Cerebellar nuclear complex (tissue), 1 donor: ENCODE measurements around the gene LCMT2.
A peak's percentile ranks its signal among the peaks of the same experiment; 100 is the strongest.

Source experiments
- DNase-seq, 2 experiments: peaks; one replicate each; lab custom pipeline; 2025; lab: John Stamatoyannopoulos, UW

Gene LCMT2, protein sequence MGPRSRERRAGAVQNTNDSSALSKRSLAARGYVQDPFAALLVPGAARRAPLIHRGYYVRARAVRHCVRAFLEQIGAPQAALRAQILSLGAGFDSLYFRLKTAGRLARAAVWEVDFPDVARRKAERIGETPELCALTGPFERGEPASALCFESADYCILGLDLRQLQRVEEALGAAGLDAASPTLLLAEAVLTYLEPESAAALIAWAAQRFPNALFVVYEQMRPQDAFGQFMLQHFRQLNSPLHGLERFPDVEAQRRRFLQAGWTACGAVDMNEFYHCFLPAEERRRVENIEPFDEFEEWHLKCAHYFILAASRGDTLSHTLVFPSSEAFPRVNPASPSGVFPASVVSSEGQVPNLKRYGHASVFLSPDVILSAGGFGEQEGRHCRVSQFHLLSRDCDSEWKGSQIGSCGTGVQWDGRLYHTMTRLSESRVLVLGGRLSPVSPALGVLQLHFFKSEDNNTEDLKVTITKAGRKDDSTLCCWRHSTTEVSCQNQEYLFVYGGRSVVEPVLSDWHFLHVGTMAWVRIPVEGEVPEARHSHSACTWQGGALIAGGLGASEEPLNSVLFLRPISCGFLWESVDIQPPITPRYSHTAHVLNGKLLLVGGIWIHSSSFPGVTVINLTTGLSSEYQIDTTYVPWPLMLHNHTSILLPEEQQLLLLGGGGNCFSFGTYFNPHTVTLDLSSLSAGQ

DNA sequence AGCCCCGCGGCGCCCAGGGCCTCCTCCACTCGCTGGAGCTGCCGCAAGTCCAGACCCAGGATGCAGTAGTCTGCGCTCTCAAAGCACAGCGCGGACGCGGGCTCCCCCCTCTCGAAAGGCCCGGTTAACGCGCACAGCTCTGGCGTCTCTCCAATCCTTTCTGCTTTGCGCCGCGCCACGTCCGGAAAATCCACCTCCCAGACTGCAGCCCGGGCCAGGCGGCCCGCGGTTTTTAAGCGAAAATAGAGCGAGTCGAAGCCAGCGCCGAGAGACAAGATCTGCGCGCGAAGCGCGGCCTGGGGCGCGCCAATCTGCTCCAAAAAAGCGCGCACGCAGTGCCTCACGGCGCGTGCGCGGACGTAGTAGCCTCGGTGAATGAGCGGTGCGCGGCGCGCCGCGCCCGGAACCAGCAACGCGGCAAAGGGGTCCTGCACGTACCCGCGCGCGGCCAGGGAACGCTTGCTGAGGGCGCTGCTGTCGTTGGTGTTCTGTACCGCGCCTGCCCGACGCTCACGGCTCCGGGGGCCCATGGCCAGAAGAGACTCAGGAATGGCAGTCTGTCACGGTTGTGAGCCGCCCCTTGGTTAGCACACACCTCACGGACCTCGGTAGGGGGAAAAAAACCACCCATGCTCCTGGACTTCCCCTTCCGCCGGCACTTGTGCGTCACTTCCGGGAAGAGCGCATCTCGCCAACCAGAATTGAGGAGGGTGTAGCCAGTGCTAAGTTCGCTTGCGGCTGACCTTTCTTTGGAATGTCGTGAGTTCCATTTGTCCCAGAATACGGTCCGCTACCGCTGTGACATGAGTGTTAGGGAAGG, at the start of gene LCMT2:
LCMT2 (minus strand) TSS at position 614 of the 820 bp plus-strand sequence; CDS start at position 530, 84 bp downstream.
- peak; percentile 69 to 92 for DNase-seq

DNA sequence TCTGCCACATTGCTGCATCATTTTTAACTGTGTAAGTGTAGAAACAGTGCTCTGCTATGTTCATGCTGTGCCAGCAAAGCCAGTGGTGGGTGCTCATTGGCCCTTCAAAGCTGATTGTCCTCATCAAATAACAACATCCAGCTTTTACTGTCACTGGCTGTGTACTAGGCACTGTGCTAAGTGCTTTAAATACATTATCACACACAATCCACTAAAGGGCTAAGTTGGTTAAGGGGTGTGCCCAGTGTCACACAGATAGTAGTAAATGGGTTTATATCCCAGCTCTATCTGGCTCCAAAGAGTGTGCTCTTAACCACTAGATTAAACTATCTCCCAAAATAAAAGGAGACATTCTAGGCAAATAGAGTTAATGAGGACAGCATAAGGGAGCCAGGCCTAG, 48.2 kb upstream of the LCMT2 start:
- no peak for DNase-seq

DNA sequence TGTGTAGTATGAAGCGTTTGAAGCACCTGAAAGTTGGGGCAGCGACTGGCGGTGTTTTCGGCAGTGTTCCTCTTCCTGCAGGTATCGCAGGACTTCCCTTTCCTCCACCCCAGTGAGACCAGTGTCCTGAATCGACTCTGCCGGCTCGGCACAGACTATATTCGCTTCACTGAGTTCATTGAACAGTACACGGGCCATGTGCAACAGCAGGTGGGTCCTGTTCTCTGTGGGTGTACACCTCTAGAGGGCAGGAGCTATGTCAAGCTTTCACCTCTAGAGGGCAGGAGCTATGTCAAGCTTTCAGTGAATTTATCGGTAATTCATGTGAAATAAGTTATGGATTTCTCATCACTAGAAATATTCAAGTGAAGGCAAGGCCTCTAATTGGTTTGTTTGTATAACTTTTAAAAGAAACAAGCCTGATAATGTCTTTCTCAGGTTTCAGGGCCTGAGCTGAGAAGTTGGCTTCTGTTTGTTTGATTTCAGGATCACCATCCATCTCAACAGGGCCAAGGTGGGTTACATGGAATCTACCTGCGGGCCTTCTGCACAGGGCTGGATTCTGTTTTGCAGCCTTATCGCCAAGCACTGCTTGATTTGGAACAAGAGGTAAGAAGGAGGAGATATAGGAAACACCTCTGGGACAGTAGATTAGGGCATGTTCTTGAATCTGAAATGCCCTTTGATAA, 45.8 kb upstream of the LCMT2 start:
- no peak for DNase-seq

DNA sequence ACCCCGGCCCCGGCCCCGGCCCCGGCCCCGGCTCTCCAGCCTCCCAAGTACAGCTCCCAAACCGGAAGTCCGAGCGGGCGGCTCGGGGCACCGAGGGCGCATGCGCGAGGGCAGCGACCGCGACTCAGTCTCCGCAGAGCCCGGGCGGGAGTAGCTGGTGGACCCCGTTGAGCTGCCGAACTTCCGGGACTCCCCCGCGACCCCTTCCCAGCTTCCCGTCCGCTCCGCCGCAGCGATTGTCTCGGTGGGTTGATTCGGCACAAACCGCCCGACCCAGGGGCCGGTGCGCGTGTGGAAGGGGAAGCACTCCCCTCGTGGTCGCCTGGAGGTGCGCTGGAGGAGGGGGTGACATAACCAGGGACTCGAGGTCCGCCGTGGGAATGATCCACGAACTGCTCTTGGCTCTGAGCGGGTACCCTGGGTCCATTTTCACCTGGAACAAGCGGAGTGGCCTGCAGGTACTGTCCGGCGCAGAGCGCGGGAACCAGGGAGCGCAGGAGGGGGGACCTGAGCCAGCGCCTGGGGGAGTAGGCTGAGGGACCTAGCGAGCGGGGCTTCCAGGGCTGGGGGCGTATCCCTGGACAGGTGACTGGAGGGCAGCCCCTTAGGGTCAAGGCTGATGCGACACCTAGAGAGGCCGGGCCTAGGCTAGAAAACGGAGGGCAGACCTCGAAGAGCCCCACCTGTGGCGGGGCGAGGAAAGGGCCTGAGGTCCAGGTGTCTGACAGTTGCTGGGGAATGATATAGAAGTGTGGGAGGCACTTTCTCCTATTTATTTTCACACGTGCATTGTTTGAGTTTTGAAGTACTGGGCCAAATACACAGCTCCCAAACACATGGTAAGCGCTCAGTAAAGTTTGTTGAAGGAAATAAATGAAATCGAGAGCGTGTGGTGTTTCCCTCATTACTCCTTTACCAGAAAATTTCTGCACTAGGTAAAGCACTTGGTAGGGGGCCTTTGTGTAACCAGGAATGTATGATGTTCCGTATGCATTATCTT, 40.9 kb upstream of the LCMT2 start, which contains the start of the genes TUBGCP4 and ZSCAN29:
TUBGCP4 (plus strand) TSS at position 127 of the 1,000 bp plus-strand sequence; CDS start at position 381, 254 bp downstream.
ZSCAN29 (minus strand) TSS at position 69 of the 1,000 bp plus-strand sequence. CDS start 1,130 bp downstream, outside the sequence.
- DNase-seq, result peak in 1 of 2 experiments; percentile 10

DNA sequence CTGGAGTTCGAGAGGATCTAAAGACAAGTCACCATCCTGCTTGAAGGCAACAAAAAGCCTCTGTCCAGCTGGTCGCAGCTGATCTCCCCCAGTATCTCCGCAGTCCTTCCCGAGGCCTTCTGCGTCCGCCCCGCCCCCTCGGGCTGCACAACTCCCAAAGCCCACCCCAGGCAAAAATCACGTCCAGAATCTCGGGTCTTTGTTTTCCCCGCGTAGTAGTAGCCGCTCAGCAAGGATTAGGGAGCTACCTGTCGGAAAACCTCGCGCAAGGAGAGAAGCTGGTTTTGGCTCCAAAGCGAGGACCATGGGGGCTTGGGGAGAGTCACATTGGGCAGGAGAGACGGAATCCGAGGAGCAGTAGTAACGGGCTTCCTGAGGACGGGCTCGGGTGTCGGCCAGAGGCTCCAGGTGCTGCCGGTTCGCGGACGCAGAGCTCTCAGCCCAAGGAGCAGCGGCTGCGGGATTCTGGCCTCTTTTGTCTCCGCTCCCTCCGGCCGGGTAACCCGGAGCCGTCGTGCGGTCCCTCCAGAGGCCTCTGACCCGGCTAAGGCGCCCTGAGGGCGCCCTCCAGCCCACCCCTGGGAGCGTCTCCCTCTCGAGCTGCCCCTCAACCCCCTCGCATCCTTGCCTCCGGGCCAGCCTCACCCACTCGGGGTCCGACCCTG, 40.1 kb upstream of the LCMT2 start:
- no peak for DNase-seq

DNA sequence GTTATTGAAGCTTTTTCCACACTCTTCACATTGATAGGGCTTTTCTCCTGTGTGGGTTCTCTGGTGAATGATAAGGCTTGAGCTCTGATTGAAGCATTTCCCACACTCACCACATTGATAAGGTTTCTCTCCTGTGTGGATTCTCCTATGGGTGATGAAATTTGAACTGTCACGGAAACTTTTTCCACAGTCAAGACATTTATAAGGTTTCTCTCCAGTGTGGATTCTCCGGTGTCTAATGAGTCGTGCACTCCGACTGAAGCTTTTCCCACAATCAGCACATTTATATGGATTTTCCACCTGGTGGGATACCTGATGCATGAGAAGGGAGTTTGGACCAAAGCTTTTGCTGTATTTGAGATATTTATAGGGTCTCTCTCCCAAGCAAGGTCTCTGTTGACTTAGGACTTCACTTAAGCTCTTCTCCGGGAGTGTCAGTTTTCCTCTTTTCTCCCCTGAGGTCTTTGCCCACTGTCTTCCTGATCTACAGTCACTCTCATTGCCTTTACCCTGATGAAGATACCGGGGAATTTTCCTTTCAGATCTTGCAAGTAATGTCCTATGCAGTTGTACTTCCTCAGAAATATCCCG, 31.0 kb upstream of the LCMT2 start:
- DNase-seq, result no peak

DNA sequence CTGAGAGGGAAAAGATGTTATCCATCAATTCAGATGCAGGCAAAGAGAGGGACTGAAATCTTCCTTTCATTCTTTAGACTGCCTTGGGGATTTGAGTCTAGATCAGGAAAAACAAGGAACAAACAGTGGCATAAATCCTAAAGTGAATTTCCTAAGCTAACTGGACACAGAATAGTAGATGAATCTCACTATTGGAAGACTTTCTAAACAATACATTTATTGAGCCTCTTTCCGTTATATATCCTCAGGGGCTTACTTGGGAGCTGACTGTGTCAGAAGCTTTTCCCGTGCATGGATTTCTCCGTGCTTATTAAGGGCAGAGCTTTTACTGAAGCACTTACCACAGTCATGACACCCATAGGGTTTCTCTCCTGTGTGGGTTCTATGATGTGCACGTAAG, 30.4 kb upstream of the LCMT2 start:
- no peak for DNase-seq

DNA sequence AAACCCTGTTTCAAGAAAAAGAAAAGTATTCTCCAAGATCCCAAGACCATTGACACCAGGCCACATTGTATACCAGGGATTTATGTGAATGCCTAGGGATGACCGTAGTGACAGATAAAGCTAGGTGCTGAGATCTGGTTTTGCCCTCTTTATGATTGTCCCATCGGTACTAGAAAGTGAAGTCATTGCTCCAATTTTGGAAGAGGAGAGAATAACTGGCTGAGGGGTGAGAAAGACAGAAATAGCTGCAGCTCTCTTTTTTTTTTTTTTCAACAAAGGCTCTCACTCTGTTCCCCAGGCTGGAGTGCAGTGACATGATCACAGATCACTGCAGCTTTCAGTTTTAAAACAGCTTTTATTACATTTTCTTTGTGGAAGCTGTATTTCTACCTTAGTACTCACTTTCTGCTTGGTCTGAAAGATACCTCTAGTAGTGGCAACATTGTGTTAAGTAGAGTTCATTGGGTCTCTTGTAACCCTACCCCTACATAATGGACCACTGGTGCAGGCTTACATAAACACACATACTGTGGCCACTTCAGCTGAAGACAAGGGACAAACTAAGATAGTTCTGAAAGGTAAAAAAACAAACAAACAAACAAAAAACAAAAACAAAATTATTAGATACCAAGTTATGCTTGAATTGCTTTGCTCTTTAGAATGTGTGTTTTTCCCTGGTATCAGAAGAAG, 22.5 kb upstream of the LCMT2 start:
- no peak for DNase-seq

DNA sequence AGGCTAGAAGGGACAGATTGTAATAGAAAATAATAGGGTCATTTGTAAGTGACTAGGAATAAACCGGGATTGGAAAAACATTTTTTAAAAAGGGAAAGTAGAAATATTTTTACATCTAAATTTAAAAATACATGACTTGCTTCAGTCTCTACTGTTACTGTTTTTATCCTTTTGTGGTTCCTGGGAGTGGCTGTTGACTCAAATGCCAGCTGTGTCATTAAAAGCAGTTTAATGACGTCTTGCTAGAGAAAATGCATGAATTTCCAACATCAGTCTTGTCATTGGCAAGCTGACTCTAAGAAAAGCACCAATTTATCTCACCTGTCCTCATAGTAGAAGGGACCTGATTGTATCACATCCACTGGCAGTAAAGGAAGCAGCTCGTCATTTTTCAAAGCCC, 16.7 kb upstream of the LCMT2 start:
- DNase-seq, result no peak

DNA sequence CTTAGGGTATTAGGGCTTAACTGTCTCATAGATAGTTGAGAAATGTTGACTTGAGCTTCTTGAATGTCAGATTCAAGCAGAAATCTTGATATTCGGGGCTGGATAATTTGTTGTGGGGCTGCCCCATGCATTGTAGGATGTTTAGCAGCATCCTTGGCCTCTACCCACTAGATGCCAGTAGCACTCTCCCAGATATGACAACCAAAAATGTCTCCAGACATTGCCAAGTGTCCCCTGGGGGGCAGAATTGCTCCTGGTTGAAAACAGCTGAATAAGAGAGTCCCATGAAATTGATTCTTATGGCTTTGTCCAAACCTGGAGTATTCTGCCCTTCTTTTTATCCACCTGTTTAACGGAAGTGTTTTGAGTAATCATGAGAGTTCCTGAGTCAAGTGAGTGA, 15.9 kb upstream of the LCMT2 start:
- DNase-seq, result no peak

DNA sequence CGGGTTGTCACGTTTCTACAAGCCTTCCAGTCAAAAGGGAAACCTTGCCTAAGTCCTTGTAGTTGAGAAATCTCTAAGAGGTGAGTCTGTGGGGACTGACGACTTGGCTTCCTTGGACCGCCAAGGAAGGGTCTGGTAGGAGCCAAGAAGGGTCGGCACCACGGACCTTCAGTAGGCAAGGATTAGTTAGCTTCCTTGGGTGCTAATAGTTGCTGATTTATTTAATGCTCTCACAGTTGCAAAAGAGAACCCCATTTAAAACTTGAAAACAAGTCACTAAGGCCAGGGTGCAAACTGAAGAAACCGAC, 361 bp upstream of the LCMT2 start:
- no peak for DNase-seq

DNA sequence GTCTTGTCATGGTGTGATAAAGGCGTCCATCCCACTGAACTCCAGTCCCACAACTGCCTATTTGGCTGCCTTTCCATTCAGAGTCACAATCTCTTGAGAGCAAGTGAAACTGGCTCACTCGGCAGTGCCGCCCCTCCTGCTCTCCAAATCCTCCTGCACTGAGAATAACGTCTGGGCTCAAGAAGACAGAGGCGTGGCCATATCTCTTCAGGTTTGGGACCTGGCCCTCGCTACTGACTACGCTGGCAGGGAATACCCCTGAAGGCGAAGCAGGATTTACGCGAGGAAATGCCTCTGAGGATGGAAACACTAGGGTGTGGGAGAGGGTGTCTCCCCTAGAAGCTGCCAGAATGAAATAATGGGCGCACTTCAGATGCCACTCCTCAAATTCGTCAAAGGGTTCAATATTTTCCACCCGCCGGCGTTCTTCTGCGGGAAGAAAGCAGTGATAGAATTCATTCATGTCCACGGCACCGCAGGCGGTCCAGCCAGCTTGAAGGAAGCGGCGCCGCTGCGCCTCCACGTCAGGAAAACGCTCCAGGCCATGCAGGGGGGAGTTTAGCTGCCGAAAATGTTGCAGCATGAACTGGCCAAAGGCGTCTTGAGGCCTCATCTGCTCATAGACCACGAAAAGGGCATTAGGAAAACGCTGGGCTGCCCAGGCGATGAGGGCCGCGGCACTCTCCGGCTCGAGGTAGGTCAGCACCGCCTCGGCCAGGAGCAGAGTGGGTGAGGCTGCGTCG, 985 bp downstream of the LCMT2 start:
- DNase-seq, result no peak

DNA sequence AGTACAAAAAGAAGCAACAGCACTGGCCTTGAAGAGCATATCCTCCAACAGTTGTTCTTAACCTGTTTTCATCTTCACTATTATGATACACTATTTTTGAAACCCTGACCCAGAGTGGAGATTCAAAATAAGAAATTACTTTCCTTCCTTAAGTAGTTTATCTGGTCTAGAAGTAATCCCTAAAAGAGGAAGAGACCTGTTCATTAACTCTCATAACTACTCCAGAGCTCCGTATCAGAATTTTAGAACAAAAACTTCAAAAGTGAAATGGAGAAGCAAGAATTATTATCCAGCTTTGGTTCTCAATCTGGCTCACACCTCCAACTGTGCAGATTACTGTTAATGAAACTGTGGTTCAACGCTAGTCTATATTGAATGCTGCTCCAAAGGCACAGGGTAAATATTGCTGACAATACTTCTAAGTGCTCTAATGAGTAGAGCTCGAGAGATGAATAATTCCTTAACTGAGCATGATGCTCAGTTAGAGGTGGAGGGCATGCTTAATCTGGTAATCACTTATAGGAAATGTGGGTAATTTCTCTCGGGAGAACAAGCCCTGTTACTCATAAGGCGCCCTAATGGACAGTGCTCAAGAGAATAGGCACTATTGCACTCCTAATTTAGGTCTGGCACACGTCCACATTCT, 5.2 kb downstream of the LCMT2 start:
- DNase-seq, result no peak

DNA sequence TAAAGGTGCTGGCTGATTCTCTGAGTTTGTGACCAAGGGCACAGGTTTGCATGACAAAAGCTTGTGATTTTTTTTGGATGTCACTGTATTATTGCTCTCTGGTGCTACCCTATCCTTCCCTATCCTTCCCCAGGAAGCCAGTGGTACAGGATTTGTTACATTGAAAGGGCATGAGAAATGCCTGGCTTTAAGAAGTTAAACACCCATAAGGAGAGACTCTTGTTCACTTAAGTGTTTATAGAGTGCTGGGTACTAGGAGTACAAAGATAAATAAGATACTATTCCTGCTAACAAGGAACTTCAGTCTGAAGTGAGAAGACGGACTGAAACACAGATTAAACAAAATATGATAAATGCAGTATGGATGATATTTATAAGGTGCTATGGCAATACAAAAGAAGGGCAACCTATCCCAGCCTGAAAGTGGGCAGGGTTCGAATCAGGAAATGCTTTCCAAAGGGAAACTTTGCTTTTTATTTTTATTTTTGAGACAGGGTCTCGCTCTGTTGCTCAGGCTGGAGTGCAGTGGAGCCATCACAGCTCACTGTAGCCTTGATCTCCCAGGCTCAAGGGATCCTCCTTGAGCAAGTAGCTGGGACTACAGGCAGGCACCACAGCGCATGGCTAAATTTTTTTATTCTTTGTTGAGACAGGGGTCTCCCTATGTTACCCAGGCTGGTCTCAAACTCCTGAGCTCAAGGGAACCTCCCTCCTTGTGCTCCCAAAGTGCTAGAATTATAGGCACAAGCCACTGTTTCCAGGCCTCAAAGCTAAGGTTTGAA, 11.2 kb downstream of the LCMT2 start:
- DNase-seq, result no peak

DNA sequence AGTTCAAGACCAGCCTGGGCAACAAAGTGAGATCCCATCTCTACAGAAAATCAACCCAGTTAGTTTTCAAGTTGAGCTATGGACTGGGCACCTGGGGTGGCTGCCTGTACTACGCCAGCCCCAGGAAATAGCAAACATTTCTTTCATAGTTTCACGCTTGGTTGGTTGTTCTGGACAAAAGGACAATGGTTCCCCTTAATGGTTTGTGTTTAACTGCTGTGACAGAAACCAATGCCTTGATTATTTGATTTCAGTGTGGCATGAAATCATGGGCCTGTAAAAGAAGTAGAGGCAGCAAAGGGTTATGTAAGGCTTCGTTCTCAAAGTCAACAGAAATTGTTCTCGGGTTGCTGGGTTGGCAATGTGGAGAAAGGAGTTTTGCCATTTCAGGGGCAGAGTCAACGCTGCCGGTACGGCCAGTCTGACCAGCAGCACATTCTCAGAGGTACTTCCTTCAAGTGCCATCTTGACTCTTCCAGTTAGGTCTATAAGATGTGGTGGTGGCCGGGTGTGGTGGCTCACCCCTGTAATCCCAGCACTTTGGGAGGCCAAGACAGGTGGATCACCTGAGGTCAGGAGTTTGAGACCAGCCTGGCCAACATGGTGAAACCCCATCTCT, 12.7 kb downstream of the LCMT2 start:
- DNase-seq, result no peak

DNA sequence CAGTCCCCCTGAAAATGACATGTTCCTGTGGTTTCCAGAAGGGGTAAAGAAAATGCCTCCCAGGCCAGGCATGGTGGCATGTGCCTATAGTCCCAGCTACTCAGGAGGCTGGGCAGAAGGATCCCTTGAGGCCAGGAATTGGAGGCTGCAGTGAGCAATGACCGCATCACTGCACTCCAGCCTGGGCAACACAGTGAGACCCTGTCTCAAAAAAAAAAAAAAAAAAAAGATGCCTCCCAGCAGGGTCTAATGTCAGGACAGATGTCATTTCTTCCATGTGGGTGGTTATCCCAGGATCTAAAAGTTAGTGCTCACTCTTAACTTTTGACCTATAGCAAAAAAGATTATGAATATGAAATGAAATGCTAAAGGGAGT, 13.4 kb downstream of the LCMT2 start:
- DNase-seq, result no peak
